ENCODE measurements around the gene CDY2A. TPM values are rescaled to one million over a fixed set of nuclear protein-coding genes. Genes with fewer than 3 reads are reported as not detected.
"Not testable (repeated sequence)": the region's sequence is repeated elsewhere in the genome, so short reads cannot be mapped to it uniquely, and the experiment has no call there.

The CDY2A gene
- polyA plus RNA-seq, 1 of the 3 experiments (the other 2 are of a cell fraction): not detected

- H4K20me1 ChIP-seq (ENCODE audit: insufficient read depth); H3K9me3 ChIP-seq; H3K36me3 ChIP-seq (replicated peaks in 1 of 2; ENCODE audit: control insufficient read depth in 1 of 2, insufficient read depth in 2 of 2, low read length in 1 of 2); H3K4me3 ChIP-seq (ENCODE audit: low read depth in 2 of 2, low read length in 1 of 2); H3K4me1 ChIP-seq (ENCODE audit: control insufficient read depth in 1 of 2, insufficient read depth in 2 of 2, low read depth in 1 of 2, low read length in 1 of 2); H3K4me2 ChIP-seq; H3F3A ChIP-seq (replicated peaks; ENCODE audit: insufficient read depth); H3K27me3 ChIP-seq (ENCODE audit: insufficient read depth); CTCF ChIA-PET; H2AFZ ChIP-seq (ENCODE audit: low read depth); H3K27ac ChIP-seq (ENCODE audit: low read depth in 2 of 2, low read length in 1 of 2); POLR2A ChIA-PET; H3K9ac ChIP-seq; H3K9me2 ChIP-seq; DNase-seq; H3K79me2 ChIP-seq (ENCODE audit: insufficient read depth): not testable (repeated sequence)
- no CpG with 5 or more reads among the region's 3 CpGs for WGBS (ENCODE audit: low lambda C conversion rate)
These were observed 8.7 kb downstream of the CDY2A start for GRCh38 chrY:18034100-18034814.

- H3K27me3 ChIP-seq (ENCODE audit: insufficient read depth); H3K4me3 ChIP-seq (ENCODE audit: low read depth in 2 of 2, low read length in 1 of 2); H3K36me3 ChIP-seq (replicated peaks in 1 of 2; ENCODE audit: control insufficient read depth in 1 of 2, insufficient read depth in 2 of 2, low read length in 1 of 2); H4K20me1 ChIP-seq (ENCODE audit: insufficient read depth); H3K9me2 ChIP-seq; H3K4me1 ChIP-seq (ENCODE audit: control insufficient read depth in 1 of 2, insufficient read depth in 2 of 2, low read depth in 1 of 2, low read length in 1 of 2); H3F3A ChIP-seq (replicated peaks; ENCODE audit: insufficient read depth); H3K79me2 ChIP-seq (ENCODE audit: insufficient read depth); CTCF ChIA-PET; H3K9ac ChIP-seq; H3K9me3 ChIP-seq; DNase-seq; H3K4me2 ChIP-seq; H3K27ac ChIP-seq (ENCODE audit: low read depth in 2 of 2, low read length in 1 of 2); H2AFZ ChIP-seq (ENCODE audit: low read depth); POLR2A ChIA-PET: not testable (repeated sequence)
- WGBS (ENCODE audit: low lambda C conversion rate): no CpG with 5 or more reads among the region's 3 CpGs
These were observed 9.3 kb downstream of the CDY2A start for GRCh38 chrY:18034864-18035263.

GRCh38 chrY:18044990-18045389 is 19.4 kb downstream of the CDY2A start:
- POLR2A ChIA-PET; H2AFZ ChIP-seq (ENCODE audit: low read depth); H3K4me3 ChIP-seq (ENCODE audit: low read depth in 2 of 2, low read length in 1 of 2); H3K9me3 ChIP-seq; H3K4me1 ChIP-seq (ENCODE audit: control insufficient read depth in 1 of 2, insufficient read depth in 2 of 2, low read depth in 1 of 2, low read length in 1 of 2); CTCF ChIA-PET; H3K36me3 ChIP-seq (replicated peaks in 1 of 2; ENCODE audit: control insufficient read depth in 1 of 2, insufficient read depth in 2 of 2, low read length in 1 of 2); DNase-seq; H3K4me2 ChIP-seq; H4K20me1 ChIP-seq (ENCODE audit: insufficient read depth); H3K79me2 ChIP-seq (ENCODE audit: insufficient read depth); H3K9ac ChIP-seq; H3K9me2 ChIP-seq; H3K27ac ChIP-seq (ENCODE audit: low read depth in 2 of 2, low read length in 1 of 2); H3K27me3 ChIP-seq (ENCODE audit: insufficient read depth); H3F3A ChIP-seq (replicated peaks; ENCODE audit: insufficient read depth): not testable (repeated sequence)
- WGBS (ENCODE audit: low lambda C conversion rate): no CpG with 5 or more reads among the region's 3 CpGs

- H3K9me3 ChIP-seq; H3K27ac ChIP-seq (ENCODE audit: low read depth in 2 of 2, low read length in 1 of 2); H4K20me1 ChIP-seq (ENCODE audit: insufficient read depth); H3K79me2 ChIP-seq (ENCODE audit: insufficient read depth); H3K4me3 ChIP-seq (ENCODE audit: low read depth in 2 of 2, low read length in 1 of 2); H3K4me2 ChIP-seq; DNase-seq; CTCF ChIA-PET; H2AFZ ChIP-seq (ENCODE audit: low read depth); H3K9ac ChIP-seq; H3K36me3 ChIP-seq (replicated peaks in 1 of 2; ENCODE audit: control insufficient read depth in 1 of 2, insufficient read depth in 2 of 2, low read length in 1 of 2); H3F3A ChIP-seq (replicated peaks; ENCODE audit: insufficient read depth); POLR2A ChIA-PET; H3K9me2 ChIP-seq; H3K4me1 ChIP-seq (ENCODE audit: control insufficient read depth in 1 of 2, insufficient read depth in 2 of 2, low read depth in 1 of 2, low read length in 1 of 2); H3K27me3 ChIP-seq (ENCODE audit: insufficient read depth): not testable (repeated sequence)
- no CpG with 5 or more reads among the region's 10 CpGs for WGBS (ENCODE audit: low lambda C conversion rate)
These were observed 22.8 kb downstream of the CDY2A start for GRCh38 chrY:18048149-18049040.

- WGBS (ENCODE audit: low lambda C conversion rate): no CpG with 5 or more reads among the region's 4 CpGs
- H3K9me3 ChIP-seq; CTCF ChIA-PET; POLR2A ChIA-PET; H4K20me1 ChIP-seq (ENCODE audit: insufficient read depth); H3K4me1 ChIP-seq (ENCODE audit: control insufficient read depth in 1 of 2, insufficient read depth in 2 of 2, low read depth in 1 of 2, low read length in 1 of 2); H3K9me2 ChIP-seq; H3F3A ChIP-seq (replicated peaks; ENCODE audit: insufficient read depth); H3K4me3 ChIP-seq (ENCODE audit: low read depth in 2 of 2, low read length in 1 of 2); DNase-seq; H3K27ac ChIP-seq (ENCODE audit: low read depth in 2 of 2, low read length in 1 of 2); H3K4me2 ChIP-seq; H3K27me3 ChIP-seq (ENCODE audit: insufficient read depth); H3K9ac ChIP-seq; H3K79me2 ChIP-seq (ENCODE audit: insufficient read depth); H3K36me3 ChIP-seq (replicated peaks in 1 of 2; ENCODE audit: control insufficient read depth in 1 of 2, insufficient read depth in 2 of 2, low read length in 1 of 2); H2AFZ ChIP-seq (ENCODE audit: low read depth): not testable (repeated sequence)
These were observed 23.5 kb downstream of the CDY2A start for GRCh38 chrY:18049061-18049460.

- H3K36me3 ChIP-seq (replicated peaks in 1 of 2; ENCODE audit: control insufficient read depth in 1 of 2, insufficient read depth in 2 of 2, low read length in 1 of 2); CTCF ChIA-PET; H2AFZ ChIP-seq (ENCODE audit: low read depth); H3K4me2 ChIP-seq; H3K79me2 ChIP-seq (ENCODE audit: insufficient read depth); H3F3A ChIP-seq (replicated peaks; ENCODE audit: insufficient read depth); H3K4me3 ChIP-seq (ENCODE audit: low read depth in 2 of 2, low read length in 1 of 2); H3K27me3 ChIP-seq (ENCODE audit: insufficient read depth); H3K9me3 ChIP-seq; H3K4me1 ChIP-seq (ENCODE audit: control insufficient read depth in 1 of 2, insufficient read depth in 2 of 2, low read depth in 1 of 2, low read length in 1 of 2); H3K9ac ChIP-seq; DNase-seq; H3K27ac ChIP-seq (ENCODE audit: low read depth in 2 of 2, low read length in 1 of 2); H4K20me1 ChIP-seq (ENCODE audit: insufficient read depth); POLR2A ChIA-PET; H3K9me2 ChIP-seq: not testable (repeated sequence)
- WGBS (ENCODE audit: low lambda C conversion rate): no CpG with 5 or more reads among the region's 3 CpGs
These were observed 30.9 kb downstream of the CDY2A start for GRCh38 chrY:18056473-18056872.
